A673 (cell line): Measurements from ENCODE around the gene BTG4. TPM values are rescaled to one million over a fixed set of nuclear protein-coding genes. Genes with fewer than 3 reads are reported as not detected.

Source experiments
- BruUV-seq: library from RNA; stranded (reverse); fragments of 400-500 nt; replicated peaks from 2 replicates; lab custom pipeline; 2021; lab: Mats Ljungman, UMichigan
- CTCF ChIA-PET: fragments of 300-600 bp; sonication (Branson Sonifier 250); formaldehyde crosslinking; loops from one replicate; lab custom pipeline; 2022; ENCODE audit warnings: antibody characterized with exemption; lab: Charles Lee
- POLR2A ChIA-PET: fragments of 300-600 bp; sonication (Branson Sonifier 250); formaldehyde crosslinking; loops from one replicate; lab custom pipeline; 2022; ENCODE audit warnings: antibody characterized with exemption; ENCODE audit not compliant: low non-redundant PET; lab: Charles Lee
- DNase-seq: peaks from one replicate; pipeline ENCODE4 v3.0.0-alpha.2; 2015; ENCODE audit warnings: low spot score
- H3K27ac ChIP-seq: fragments of 200-600 bp; sonication (generic); 2 replicates; pipeline ENCODE4 v1.5.1; 2016; ENCODE audit warnings: mixed run types, low read depth, mild to moderate bottlenecking, mixed read lengths, antibody characterized with exemption, low read length; ENCODE audit not compliant: poor library complexity, severe bottlenecking
- H3K27me3 ChIP-seq: fragments of 200-600 bp; sonication (generic); replicated peaks from 2 replicates; pipeline ENCODE4 v1.6.1; 2017; ENCODE audit warnings: mixed run types, low read depth, mild to moderate bottlenecking, mixed read lengths, antibody characterized with exemption, low read length; ENCODE audit not compliant: insufficient read depth, poor library complexity
- H3K36me3 ChIP-seq: fragments of 200-600 bp; sonication (generic); 2 replicates; pipeline ENCODE4 v1.6.1; 2016; ENCODE audit warnings: mixed run types, mild to moderate bottlenecking, mixed read lengths, antibody characterized with exemption, low read length; ENCODE audit not compliant: insufficient read depth, poor library complexity, severe bottlenecking
- H3K4me1 ChIP-seq: fragments of 200-600 bp; sonication (generic); 2 replicates; pipeline ENCODE4 v1.6.1; 2017; ENCODE audit warnings: mixed run types, mild to moderate bottlenecking, mixed read lengths, antibody characterized with exemption, low read length; ENCODE audit not compliant: insufficient read depth, poor library complexity, severe bottlenecking
- H3K4me3 ChIP-seq: fragments of 200-600 bp; sonication (generic); 2 replicates; pipeline ENCODE4 v1.5.1; 2016; ENCODE audit warnings: low read depth, mixed run types, mild to moderate bottlenecking, mixed read lengths, low read length; ENCODE audit not compliant: poor library complexity, severe bottlenecking
- H3K9me3 ChIP-seq: fragments of 200-600 bp; sonication (generic); 2 replicates; pipeline ENCODE4 v1.6.1; 2016; ENCODE audit warnings: mixed run types, low read depth, mild to moderate bottlenecking, mixed read lengths, antibody characterized with exemption, low read length; ENCODE audit not compliant: poor library complexity, severe bottlenecking
- EZH2 ChIP-seq: fragments of 200-600 bp; sonication (generic); IDR thresholded peaks from 2 replicates; pipeline ENCODE4 v1.6.1; 2017; ENCODE audit warnings: borderline replicate concordance, low read depth, mild to moderate bottlenecking, mixed read lengths, antibody characterized with exemption, low read length; ENCODE audit not compliant: poor library complexity, severe bottlenecking
- intact Hi-C: fragments of 100-400 bp; cut with micrococcal nuclease; formaldehyde crosslinking; loops from one replicate; pipeline ENCODE4 v1.10.0; 2022; ENCODE audit not compliant: unreplicated experiment
- total RNA-seq: library from RNA; stranded (reverse); gene quantifications from 2 replicates; pipeline ENCODE4 v1.2.3, GENCODE V29; 2021
- TF ChIP-seq, protein P1 (sequence below): fragments of 300-800, 200-600 bp; sonication (generic); conservative IDR thresholded peaks from 2 replicates; pipeline ENCODE4 v1.5.1; 2017; ENCODE audit warnings: low read depth, mild to moderate bottlenecking, antibody characterized with exemption, low read length, moderate library complexity, mixed read lengths

The BTG4 gene
- total RNA-seq, 1 experiment from 2014 or later: not detected

DNA sequence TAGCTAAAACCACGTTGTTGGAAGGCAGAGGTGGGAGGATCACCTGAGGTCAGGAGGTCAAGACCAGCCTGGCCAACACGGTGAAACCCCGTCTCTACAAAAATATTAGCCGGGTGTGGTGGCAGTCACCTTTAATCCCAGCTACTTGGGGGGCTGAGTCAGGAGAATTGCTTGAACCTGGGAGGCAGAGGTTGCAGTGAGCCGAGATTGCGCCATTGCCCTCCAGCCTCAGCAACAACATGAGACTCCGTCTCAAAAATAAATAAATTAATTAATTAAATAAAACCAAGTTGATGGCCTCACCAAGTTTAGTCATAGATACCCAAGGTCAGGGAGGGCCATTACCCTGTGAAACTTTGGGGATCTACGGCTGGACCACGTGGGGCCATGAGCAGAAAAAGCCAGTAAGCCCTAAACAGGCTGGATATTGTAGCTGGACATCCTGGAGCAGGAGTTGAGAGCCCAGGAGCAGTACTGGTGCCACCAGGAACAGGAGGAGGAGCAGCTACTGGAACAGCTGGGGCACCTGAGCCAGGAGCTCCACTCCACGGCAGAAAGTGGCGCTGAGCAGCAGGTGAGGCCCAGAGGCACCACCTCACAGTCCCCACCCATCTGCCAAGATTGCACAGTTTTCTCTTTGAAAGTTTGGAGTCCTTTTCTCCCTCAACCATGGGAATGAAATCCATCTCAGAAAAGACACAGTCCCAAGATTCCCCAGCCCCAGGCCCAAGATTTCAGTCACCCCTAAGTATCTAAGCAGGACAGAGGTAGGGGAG, 50.5 kb downstream of the BTG4 start:
- Histone ChIP-seq H3K4me1 (no peaks in the 10 kb centered on the region), H3K27ac (no peak overlapping the region), H3K9me3 (no peaks in the 10 kb centered on the region), H3K36me3 (no peaks in the 10 kb centered on the region), H3K4me3 (no peak overlapping the region), H3K27me3 (no peaks in the 10 kb centered on the region)
- ChIA-PET CTCF (no interaction called here), POLR2A (no interaction called here)
- no TSS peak for BruUV-seq
- DNase-seq: no peak
- TF ChIP-seq, protein P1, sequence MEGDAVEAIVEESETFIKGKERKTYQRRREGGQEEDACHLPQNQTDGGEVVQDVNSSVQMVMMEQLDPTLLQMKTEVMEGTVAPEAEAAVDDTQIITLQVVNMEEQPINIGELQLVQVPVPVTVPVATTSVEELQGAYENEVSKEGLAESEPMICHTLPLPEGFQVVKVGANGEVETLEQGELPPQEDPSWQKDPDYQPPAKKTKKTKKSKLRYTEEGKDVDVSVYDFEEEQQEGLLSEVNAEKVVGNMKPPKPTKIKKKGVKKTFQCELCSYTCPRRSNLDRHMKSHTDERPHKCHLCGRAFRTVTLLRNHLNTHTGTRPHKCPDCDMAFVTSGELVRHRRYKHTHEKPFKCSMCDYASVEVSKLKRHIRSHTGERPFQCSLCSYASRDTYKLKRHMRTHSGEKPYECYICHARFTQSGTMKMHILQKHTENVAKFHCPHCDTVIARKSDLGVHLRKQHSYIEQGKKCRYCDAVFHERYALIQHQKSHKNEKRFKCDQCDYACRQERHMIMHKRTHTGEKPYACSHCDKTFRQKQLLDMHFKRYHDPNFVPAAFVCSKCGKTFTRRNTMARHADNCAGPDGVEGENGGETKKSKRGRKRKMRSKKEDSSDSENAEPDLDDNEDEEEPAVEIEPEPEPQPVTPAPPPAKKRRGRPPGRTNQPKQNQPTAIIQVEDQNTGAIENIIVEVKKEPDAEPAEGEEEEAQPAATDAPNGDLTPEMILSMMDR: no peak
- no peak for TF ChIP-seq EZH2
- intact Hi-C loops: no loop called here

DNA sequence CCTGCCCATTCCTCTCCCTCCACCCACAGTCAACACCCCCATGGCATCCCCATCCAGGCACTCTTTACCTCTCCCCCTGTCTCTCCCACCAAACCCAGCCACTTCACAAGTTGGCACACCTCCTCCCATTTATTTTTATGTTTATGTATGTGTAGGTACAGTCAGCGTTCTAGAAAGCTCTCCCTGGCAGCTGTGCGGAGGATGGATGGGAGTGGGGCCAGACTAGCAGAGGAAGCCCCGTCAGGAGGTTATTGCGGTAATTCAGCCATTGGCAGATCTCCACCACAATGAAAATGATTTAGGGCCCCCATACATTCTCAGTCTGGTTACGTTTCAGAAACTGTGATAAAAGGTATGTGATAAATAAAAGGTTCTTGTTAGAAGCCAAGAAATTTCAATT, 51.3 kb downstream of the BTG4 start:
- intact Hi-C loops: no loop called here
- CTCF ChIA-PET: no interaction called here
- TF ChIP-seq EZH2: no peak
- TF ChIP-seq, protein P1: no peak
- Histone ChIP-seq H3K4me1 (peaks cover 1% of the 10 kb centered on the region), H3K27me3 (no peaks in the 10 kb centered on the region), H3K27ac (no peak overlapping the region), H3K36me3 (no peaks in the 10 kb centered on the region), H3K4me3 (no peak overlapping the region), H3K9me3 (no peaks in the 10 kb centered on the region)
- no peak for DNase-seq
- BruUV-seq: no TSS peak
- POLR2A ChIA-PET: no interaction called here

DNA sequence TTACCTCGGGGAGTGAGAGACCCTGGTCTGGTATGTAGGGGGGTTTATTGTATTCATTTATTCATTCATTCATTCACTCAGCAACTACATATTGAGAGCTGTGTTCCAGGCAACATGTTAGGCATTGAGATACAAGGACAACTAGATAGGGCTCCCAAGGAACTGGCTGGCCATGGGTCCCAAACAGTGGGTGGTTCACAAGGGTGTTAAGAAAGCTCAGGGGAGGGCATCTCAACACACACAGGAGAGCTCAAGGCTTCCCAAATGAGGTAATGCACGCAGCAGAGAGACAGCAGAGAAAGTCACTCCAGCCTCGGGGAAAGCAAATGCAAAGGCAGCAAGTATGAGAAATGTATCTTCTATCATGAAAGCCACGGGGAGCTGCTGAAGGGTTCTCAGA, 51.8 kb downstream of the BTG4 start:
- Histone ChIP-seq H3K4me1 (peaks cover 7% of the 10 kb centered on the region), H3K4me3 (no peak overlapping the region), H3K27me3 (no peaks in the 10 kb centered on the region), H3K36me3 (no peaks in the 10 kb centered on the region), H3K9me3 (no peaks in the 10 kb centered on the region), H3K27ac (no peak overlapping the region)
- CTCF ChIA-PET: no interaction called here
- intact Hi-C loops: no loop called here
- POLR2A ChIA-PET: no interaction called here
- DNase-seq: no peak
- no TSS peak for BruUV-seq
- TF ChIP-seq EZH2: no peak
- TF ChIP-seq, protein P1: no peak
